ENCODE data around the gene SPRR4. TPM values are rescaled to one million over a fixed set of nuclear protein-coding genes. Genes with fewer than 3 reads are reported as not detected.

Gene SPRR4
- total RNA-seq (2021): not detected in 2 replicates
- not detected for Bru-seq, nascent RNA
- BruChase-seq, experiment 1, labeled RNA remaining after a 2-hour chase: not detected
- not detected for BruChase-seq, experiment 2, labeled RNA remaining after a 6-hour chase
- long read RNA-seq: 0 reads

- TF ChIP-seq EZH2 (IDR thresholded peaks at IDR 0.05; ENCODE audit: borderline replicate concordance, low read depth, low read length, poor library complexity, severe bottlenecking) (no peak), CTCF (conservative IDR thresholded peaks at IDR 0.05; ENCODE audit: low read depth, low read length) (no peak)
- no peak for DNase-seq (ENCODE audit: low spot score)
- H3K4me1 ChIP-seq (ENCODE audit: insufficient read depth, low read length, poor library complexity, severe bottlenecking): no peaks in the 10 kb centered on the region
- intact Hi-C loops (cut with micrococcal nuclease; ENCODE audit: unreplicated experiment): no loop called here
- CTCF ChIA-PET: no interaction called here
- POLR2A ChIA-PET (ENCODE audit: low non-redundant PET): interaction anchor here (0.7 kb wide), 1 partner anchor 1001 kb away, joined by 5 read pairs; no protein-coding TSS in a partner anchor
- no TSS peak for BruUV-seq (replicated peaks)
- no peak within 1 kb of the TSS for H3K27ac ChIP-seq (ENCODE audit: low read depth, low read length, poor library complexity, severe bottlenecking)
- no peaks in the 10 kb centered on the region for H3K9me3 ChIP-seq (ENCODE audit: low read depth, low read length, poor library complexity, severe bottlenecking)
- H3K36me3 ChIP-seq (ENCODE audit: insufficient read depth, low read length, poor library complexity, severe bottlenecking): no peaks in the 10 kb centered on the region
- no peak within 1 kb of the TSS for H3K4me3 ChIP-seq (ENCODE audit: low read depth, low read length, poor library complexity, severe bottlenecking)
- peaks cover 7% of the 10 kb centered on the region for H3K27me3 ChIP-seq (replicated peaks; ENCODE audit: insufficient read depth, low read depth, low read length, poor library complexity)
Observed at GRCh38 chr1:152970495-152970894, at the start of gene SPRR4. TSS of gene SPRR4 (plus strand) at chr1:152970648. CDS start at chr1:152971891, 1,243 bp downstream.

- POLR2A ChIA-PET (ENCODE audit: low non-redundant PET): no interaction called here
- peaks cover 12% of the 10 kb centered on the region for H3K27me3 ChIP-seq (replicated peaks; ENCODE audit: insufficient read depth, low read depth, low read length, poor library complexity)
- no peak for DNase-seq (ENCODE audit: low spot score)
- H3K36me3 ChIP-seq (ENCODE audit: insufficient read depth, low read length, poor library complexity, severe bottlenecking): no peaks in the 10 kb centered on the region
- CTCF ChIA-PET: no interaction called here
- intact Hi-C loops (cut with micrococcal nuclease; ENCODE audit: unreplicated experiment): no loop called here
- H3K4me1 ChIP-seq (ENCODE audit: insufficient read depth, low read length, poor library complexity, severe bottlenecking): no peaks in the 10 kb centered on the region
- no peak overlapping the region for H3K4me3 ChIP-seq (ENCODE audit: low read depth, low read length, poor library complexity, severe bottlenecking)
- BruUV-seq (replicated peaks): no TSS peak
- no peaks in the 10 kb centered on the region for H3K9me3 ChIP-seq (ENCODE audit: low read depth, low read length, poor library complexity, severe bottlenecking)
- TF ChIP-seq EZH2 (IDR thresholded peaks at IDR 0.05; ENCODE audit: borderline replicate concordance, low read depth, low read length, poor library complexity, severe bottlenecking) (no peak), CTCF (conservative IDR thresholded peaks at IDR 0.05; ENCODE audit: low read depth, low read length) (no peak)
- H3K27ac ChIP-seq (ENCODE audit: low read depth, low read length, poor library complexity, severe bottlenecking): no peak overlapping the region
Observed at GRCh38 chr1:152924191-152924590, 46.3 kb upstream of the SPRR4 start.

GRCh38 chr1:152926091-152926490 lies 44.4 kb upstream of the SPRR4 start:
- ChIA-PET CTCF (no interaction called here), POLR2A (ENCODE audit: low non-redundant PET) (no interaction called here)
- intact Hi-C loops (cut with micrococcal nuclease; ENCODE audit: unreplicated experiment): no loop called here
- no peaks in the 10 kb centered on the region for H3K36me3 ChIP-seq (ENCODE audit: insufficient read depth, low read length, poor library complexity, severe bottlenecking)
- no peak overlapping the region for H3K4me3 ChIP-seq (ENCODE audit: low read depth, low read length, poor library complexity, severe bottlenecking)
- DNase-seq (ENCODE audit: low spot score): peak; percentile 12
- TF ChIP-seq CTCF (conservative IDR thresholded peaks at IDR 0.05; ENCODE audit: low read depth, low read length) (peak; percentile 44; the same call in 1 of the 2 replicates), EZH2 (IDR thresholded peaks at IDR 0.05; ENCODE audit: borderline replicate concordance, low read depth, low read length, poor library complexity, severe bottlenecking) (no peak)
- H3K4me1 ChIP-seq (ENCODE audit: insufficient read depth, low read length, poor library complexity, severe bottlenecking): no peaks in the 10 kb centered on the region
- BruUV-seq (replicated peaks): no TSS peak
- H3K27me3 ChIP-seq (replicated peaks; ENCODE audit: insufficient read depth, low read depth, low read length, poor library complexity): peaks cover 6% of the 10 kb centered on the region
- H3K9me3 ChIP-seq (ENCODE audit: low read depth, low read length, poor library complexity, severe bottlenecking): no peaks in the 10 kb centered on the region
- no peak overlapping the region for H3K27ac ChIP-seq (ENCODE audit: low read depth, low read length, poor library complexity, severe bottlenecking)

Measured in A673 (cell line).